Measurements from ENCODE around the gene CD160.

GRCh38 chr1:145773423-145773822, 54.1 kb downstream of the CD160 start:
- TF ChIP-seq CTCF (IDR thresholded peaks at IDR 0.05): no peak
- TF ChIP-seq EZH2 (IDR thresholded peaks at IDR 0.05; ENCODE audit: borderline replicate concordance, insufficient read depth, low read depth, low read length, poor library complexity, severe bottlenecking): no peak

Data from B cell (primary cell).